BLaER1 treated with 17β-estradiol and CSF1 and Interleukin-3, amounts not matched to agents 10 nM and 100 nM (cell line): ENCODE data around the gene CACNA1F.

Source experiments
- H3K27ac ChIP-seq, 11 experiments: shearing (Covaris generic); formaldehyde crosslinking; 2 replicates each; pipeline ENCODE4 v1.8.1; 2022
- H3K27me3 ChIP-seq, 11 experiments: shearing (Covaris generic); formaldehyde crosslinking; 2 replicates each; pipeline ENCODE4 v1.8.1; 2022
- H3K36me3 ChIP-seq, 11 experiments: shearing (Covaris generic); formaldehyde crosslinking; 2 replicates each; pipeline ENCODE4 v1.8.1; 2022
- H3K4me1 ChIP-seq, 10 experiments: shearing (Covaris generic); formaldehyde crosslinking; 2 replicates each; pipeline ENCODE4 v1.8.1; 2022
- H3K4me2 ChIP-seq, 11 experiments: shearing (Covaris generic); formaldehyde crosslinking; 2 replicates each; pipeline ENCODE4 v1.8.1; 2022
- H3K4me3 ChIP-seq, 10 experiments: shearing (Covaris generic); formaldehyde crosslinking; 2 replicates each; pipeline ENCODE4 v1.8.1; 2022
- H3K9ac ChIP-seq, 11 experiments: shearing (Covaris generic); formaldehyde crosslinking; 2 replicates each; pipeline ENCODE4 v1.8.1; 2022
- H3K9me3 ChIP-seq, 11 experiments: shearing (Covaris generic); formaldehyde crosslinking; replicated peaks in 1 of 11; 2 replicates each; pipeline ENCODE4 v1.8.1; 2022
- H4K20me1 ChIP-seq, 11 experiments: shearing (Covaris generic); formaldehyde crosslinking; 2 replicates each; pipeline ENCODE4 v1.8.1; 2022
- Cebpa-rat ChIP-seq, 11 experiments: shearing (Covaris generic); IDR thresholded peaks; 2 replicates each; pipeline ENCODE4 v1.8.1; 2022

Gene CACNA1F

GRCh38 chrX:49271341-49271740 is 38.2 kb upstream of the CACNA1F start:
- peaks cover 0 to 8% (median 0%) of the 10 kb centered on the region in 11 experiments; a peak in 3 of 22 replicates for H3K36me3 ChIP-seq
- H4K20me1 ChIP-seq: peaks cover 6 to 50% (median 33%) of the 10 kb centered on the region in 11 experiments; a peak in 15 of 22 replicates
- H3K9me3 ChIP-seq: peaks cover 0 to 14% (median 0%) of the 10 kb centered on the region in 11 experiments; a peak in 7 of 22 replicates
- H3K4me1 ChIP-seq: peaks cover 25 to 31% (median 30%) of the 10 kb centered on the region in 10 experiments
- H3K4me2 ChIP-seq: peak overlapping the region; percentile 74 to 92 (median 89); a peak in 21 of 22 replicates
- no peak overlapping the region; a peak in 1 of 22 replicates for H3K27ac ChIP-seq
- H3K9ac ChIP-seq: peak overlapping the region in 3 of 11 experiments; percentile 19 to 95 (median 51); a peak in 5 of 22 replicates
- peaks cover 41 to 79% (median 69%) of the 10 kb centered on the region in 11 experiments for H3K27me3 ChIP-seq
- peak overlapping the region in 9 of 10 experiments; percentile 0 to 80 (median 73); a peak in 8 of 20 replicates for H3K4me3 ChIP-seq
- TF ChIP-seq Cebpa-rat (IDR thresholded peaks at IDR 0.05): no peak

GRCh38 chrX:49270249-49270921 is 37.2 kb upstream of the CACNA1F start:
- Histone ChIP-seq H3K9ac (peak overlapping the region; percentile 88 to 95 (median 93)), H3K4me1 (peaks cover 25 to 31% (median 30%) of the 10 kb centered on the region in 10 experiments), H4K20me1 (peaks cover 6 to 41% (median 26%) of the 10 kb centered on the region in 11 experiments; a peak in 15 of 22 replicates), H3K4me2 (peak overlapping the region; percentile 74 to 92 (median 89)), H3K27me3 (peaks cover 42 to 79% (median 69%) of the 10 kb centered on the region in 11 experiments), H3K36me3 (peaks cover 0 to 8% (median 0%) of the 10 kb centered on the region in 11 experiments; a peak in 3 of 22 replicates), H3K4me3 (peak overlapping the region; percentile 71 to 80 (median 74)), H3K9me3 (peaks cover 0 to 14% (median 0%) of the 10 kb centered on the region in 11 experiments; a peak in 7 of 22 replicates), H3K27ac (peak overlapping the region; percentile 89 to 95 (median 93))
- TF ChIP-seq Cebpa-rat (IDR thresholded peaks at IDR 0.05): no peak

- Histone ChIP-seq H3K4me2 (peak within 1 kb of the TSS; percentile 74 to 92 (median 89)), H3K4me3 (peak within 1 kb of the TSS; percentile 71 to 80 (median 74)), H3K27ac (peak within 1 kb of the TSS; percentile 89 to 95 (median 93)), H3K9me3 (peaks cover 0 to 14% (median 0%) of the 10 kb centered on the region in 11 experiments; a peak in 7 of 22 replicates), H3K36me3 (peaks cover 0 to 8% (median 0%) of the 10 kb centered on the region in 11 experiments; a peak in 3 of 22 replicates), H3K9ac (peak within 1 kb of the TSS; percentile 88 to 95 (median 93)), H3K4me1 (peaks cover 25 to 31% (median 30%) of the 10 kb centered on the region in 10 experiments), H3K27me3 (peaks cover 37 to 79% (median 69%) of the 10 kb centered on the region in 11 experiments), H4K20me1 (peaks cover 6 to 35% (median 21%) of the 10 kb centered on the region in 11 experiments; a peak in 15 of 22 replicates)
- no peak for TF ChIP-seq Cebpa-rat (IDR thresholded peaks at IDR 0.05)
These were observed 36.7 kb upstream of the CACNA1F start, which contains the start of gene PPP1R3F for GRCh38 chrX:49269767-49270248. Gene PPP1R3F, plus strand, starts transcription at chrX:49269793. Its CDS starts 77 bp downstream, at chrX:49269870.

GRCh38 chrX:49269010-49269766 is 36.0 kb upstream of the CACNA1F start:
- TF ChIP-seq Cebpa-rat (IDR thresholded peaks at IDR 0.05): no peak
- peaks cover 25 to 31% (median 30%) of the 10 kb centered on the region in 10 experiments for H3K4me1 ChIP-seq
- H3K27me3 ChIP-seq: peaks cover 31 to 79% (median 65%) of the 10 kb centered on the region in 11 experiments
- peak overlapping the region; percentile 89 to 95 (median 93) for H3K27ac ChIP-seq
- H3K9me3 ChIP-seq: peaks cover 0 to 14% (median 0%) of the 10 kb centered on the region in 11 experiments; a peak in 7 of 22 replicates
- H4K20me1 ChIP-seq: peaks cover 5 to 29% (median 14%) of the 10 kb centered on the region in 11 experiments; a peak in 15 of 22 replicates
- peak overlapping the region; percentile 55 to 77 (median 69) for H3K4me2 ChIP-seq
- H3K4me3 ChIP-seq: peak overlapping the region; percentile 71 to 80 (median 74)
- H3K36me3 ChIP-seq: peaks cover 0 to 7% (median 0%) of the 10 kb centered on the region in 11 experiments; a peak in 3 of 22 replicates
- H3K9ac ChIP-seq: peak overlapping the region; percentile 88 to 95 (median 93)

GRCh38 chrX:49268702-49269009 is 35.5 kb upstream of the CACNA1F start:
- H3K9me3 ChIP-seq: peaks cover 0 to 14% (median 0%) of the 10 kb centered on the region in 11 experiments; a peak in 7 of 22 replicates
- H3K27ac ChIP-seq: peak overlapping the region; percentile 44 to 95 (median 92); a peak in 20 of 22 replicates
- H3K9ac ChIP-seq: peak overlapping the region; percentile 63 to 95 (median 89)
- peak overlapping the region; percentile 55 to 77 (median 69) for H3K4me2 ChIP-seq
- H3K27me3 ChIP-seq: peaks cover 30 to 79% (median 65%) of the 10 kb centered on the region in 11 experiments
- peaks cover 25 to 31% (median 29%) of the 10 kb centered on the region in 10 experiments for H3K4me1 ChIP-seq
- H3K36me3 ChIP-seq: peaks cover 0 to 6% (median 0%) of the 10 kb centered on the region in 11 experiments; a peak in 3 of 22 replicates
- peaks cover 2 to 23% (median 9%) of the 10 kb centered on the region in 11 experiments; a peak in 12 of 22 replicates for H4K20me1 ChIP-seq
- peak overlapping the region; percentile 51 to 80 (median 72) for H3K4me3 ChIP-seq
- no peak for TF ChIP-seq Cebpa-rat (IDR thresholded peaks at IDR 0.05)

GRCh38 chrX:49266523-49267445 is 33.6 kb upstream of the CACNA1F start:
- Histone ChIP-seq H3K4me1 (peaks cover 14 to 23% (median 19%) of the 10 kb centered on the region in 10 experiments), H3K27me3 (peaks cover 29 to 78% (median 66%) of the 10 kb centered on the region in 11 experiments), H3K9ac (no peak overlapping the region), H3K36me3 (no peaks in the 10 kb centered on the region), H4K20me1 (peaks cover 0 to 6% (median 0%) of the 10 kb centered on the region in 11 experiments; a peak in 3 of 22 replicates), H3K4me3 (no peak overlapping the region), H3K27ac (no peak overlapping the region), H3K9me3 (peaks cover 0 to 14% (median 0%) of the 10 kb centered on the region in 11 experiments; a peak in 7 of 22 replicates), H3K4me2 (no peak overlapping the region)
- TF ChIP-seq Cebpa-rat (IDR thresholded peaks at IDR 0.05): no peak

- H3K9ac ChIP-seq: no peak within 1 kb of the TSS
- no peak within 1 kb of the TSS for H3K4me3 ChIP-seq
- no peaks in the 10 kb centered on the region for H3K36me3 ChIP-seq
- H4K20me1 ChIP-seq: no peaks in the 10 kb centered on the region; a peak in 2 of 22 replicates
- H3K27ac ChIP-seq: no peak within 1 kb of the TSS
- no peak within 1 kb of the TSS for H3K4me2 ChIP-seq
- no peak for TF ChIP-seq Cebpa-rat (IDR thresholded peaks at IDR 0.05)
- peaks cover 0 to 4% (median 0%) of the 10 kb centered on the region in 11 experiments; a peak in 1 of 22 replicates for H3K9me3 ChIP-seq
- peaks cover 0 to 8% (median 6%) of the 10 kb centered on the region in 10 experiments; a peak in 5 of 20 replicates for H3K4me1 ChIP-seq
- peaks cover 47 to 98% (median 84%) of the 10 kb centered on the region in 11 experiments for H3K27me3 ChIP-seq
These were observed 31.3 kb upstream of the CACNA1F start, which contains the start of gene FOXP3 for GRCh38 chrX:49264460-49264859. Gene FOXP3, minus strand, starts transcription at chrX:49264710. Its CDS starts 6,205 bp downstream, at chrX:49258505.
